Middle frontal gyrus (tissue), 1 donor: ENCODE measurements around the gene CDX1.

Experiments
- DNase-seq: peaks from one replicate; pipeline ENCODE4 v3.0.0-alpha.2; 2015; ENCODE audit warnings: low spot score; ENCODE audit errors: extremely low spot score

CDX1 gene

GRCh38 chr5:150131461-150131860 lies 35.1 kb upstream of the CDX1 start:
- no peak for DNase-seq

- no peak for DNase-seq
Observed at GRCh38 chr5:150131978-150132694, 34.4 kb upstream of the CDX1 start.

DNA sequence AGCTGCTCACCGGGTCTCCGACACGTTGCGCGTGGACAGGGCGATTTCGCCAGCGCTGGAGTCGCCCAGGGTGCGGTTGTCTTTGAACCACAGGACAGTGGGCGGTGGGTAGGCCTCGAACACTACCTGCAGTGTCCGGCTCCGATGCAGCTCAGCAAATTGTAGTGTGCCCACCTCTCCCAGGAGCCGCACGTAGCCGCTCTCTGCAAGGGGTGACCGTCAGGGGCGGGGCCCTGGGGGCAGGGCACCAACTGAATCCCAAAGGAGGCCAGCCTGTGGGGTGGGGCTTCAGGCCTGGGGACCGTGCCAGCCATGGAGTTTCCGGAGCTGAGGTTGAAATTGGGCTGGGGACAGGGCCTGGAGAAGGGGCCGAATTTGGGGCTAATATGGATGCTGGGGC lies 33.8 kb upstream of the CDX1 start:
- no peak for DNase-seq

GRCh38 chr5:150133581-150134197 lies 32.9 kb upstream of the CDX1 start:
- no peak for DNase-seq

DNA sequence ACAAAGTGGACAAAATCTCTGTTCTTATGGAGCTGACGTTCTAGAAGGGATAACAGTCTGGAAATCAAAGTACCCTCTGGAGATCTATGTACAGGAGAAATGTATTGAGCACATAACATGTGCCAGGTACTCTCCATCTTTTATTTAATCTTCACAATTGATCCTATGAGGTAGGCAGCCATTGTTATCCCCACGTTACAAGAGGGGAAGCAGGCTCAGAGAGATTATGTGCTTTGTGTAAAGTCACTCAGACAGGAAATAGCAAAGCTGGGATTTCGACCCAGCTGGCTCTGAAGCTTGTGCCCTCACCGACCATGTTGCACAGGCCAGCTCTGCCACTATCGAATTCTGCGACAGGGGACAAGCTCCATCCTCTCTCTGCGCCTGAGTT lies 32.4 kb upstream of the CDX1 start:
- no peak for DNase-seq

- no peak for DNase-seq
Observed at GRCh38 chr5:150135557-150136304, 30.8 kb upstream of the CDX1 start.

GRCh38 chr5:150136305-150137167 lies 30.0 kb upstream of the CDX1 start:
- DNase-seq, result no peak

DNA sequence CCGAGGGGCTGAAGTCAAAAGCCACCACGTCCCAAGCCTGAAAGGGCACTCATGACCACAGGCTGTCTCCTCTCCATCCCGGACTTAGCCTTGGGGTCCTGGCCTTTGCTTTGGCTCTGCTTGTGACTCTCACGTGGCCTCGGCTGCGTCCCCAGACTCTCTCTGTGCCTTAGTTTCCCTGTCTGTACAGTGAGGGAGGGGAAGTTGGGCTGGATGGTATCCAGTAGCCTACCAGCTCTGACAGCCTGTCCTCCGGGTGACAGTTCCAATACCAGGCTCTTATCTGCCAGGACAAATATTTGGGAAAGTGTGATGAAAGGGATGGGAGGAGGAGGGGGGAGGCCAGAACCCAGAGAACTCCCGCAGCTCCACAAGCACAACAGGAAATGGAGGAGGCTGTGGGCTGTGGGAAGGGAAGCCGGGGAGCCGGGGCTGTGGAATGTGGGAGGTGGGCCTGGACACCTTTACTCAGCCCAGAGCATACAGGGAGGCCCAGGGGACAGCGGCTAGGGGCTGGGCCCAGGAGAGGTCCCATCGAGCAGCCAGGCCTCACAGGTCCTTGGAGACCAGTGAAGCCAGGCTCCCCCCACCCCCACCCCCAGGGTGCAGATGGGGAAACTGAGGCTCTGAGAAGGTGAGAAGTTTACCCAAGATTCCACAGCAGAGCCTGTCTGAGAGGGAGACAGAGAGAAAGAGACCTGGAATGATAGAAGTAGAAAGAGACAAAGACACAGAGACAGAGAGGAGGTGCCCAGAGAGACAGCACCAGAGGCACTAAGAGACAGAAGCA lies 29.2 kb upstream of the CDX1 start:
- no peak for DNase-seq

DNA sequence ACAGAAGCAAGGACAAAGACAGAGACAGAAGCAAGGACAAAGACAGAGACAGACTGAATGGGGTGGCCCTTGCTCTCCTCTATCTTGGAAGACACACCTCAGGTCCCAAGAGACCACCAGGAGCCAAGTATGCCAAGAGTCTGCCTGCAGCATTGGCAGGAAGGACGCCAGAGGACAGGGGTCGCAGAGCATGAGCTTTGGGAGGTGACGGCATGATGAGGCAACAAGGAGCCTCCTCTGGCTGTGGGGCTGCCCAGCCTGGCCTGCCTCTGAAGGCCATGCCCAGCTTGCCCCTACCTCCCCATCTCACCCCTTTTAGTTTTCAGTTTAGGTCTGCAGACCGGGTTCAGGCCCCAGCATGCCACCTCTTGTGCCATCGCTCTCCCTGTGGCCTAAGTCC lies 28.6 kb upstream of the CDX1 start:
- DNase-seq, result no peak

GRCh38 chr5:150138551-150139265 lies 27.9 kb upstream of the CDX1 start:
- DNase-seq, result peak; percentile 9

GRCh38 chr5:150139334-150139733 lies 27.2 kb upstream of the CDX1 start:
- no peak for DNase-seq

DNA sequence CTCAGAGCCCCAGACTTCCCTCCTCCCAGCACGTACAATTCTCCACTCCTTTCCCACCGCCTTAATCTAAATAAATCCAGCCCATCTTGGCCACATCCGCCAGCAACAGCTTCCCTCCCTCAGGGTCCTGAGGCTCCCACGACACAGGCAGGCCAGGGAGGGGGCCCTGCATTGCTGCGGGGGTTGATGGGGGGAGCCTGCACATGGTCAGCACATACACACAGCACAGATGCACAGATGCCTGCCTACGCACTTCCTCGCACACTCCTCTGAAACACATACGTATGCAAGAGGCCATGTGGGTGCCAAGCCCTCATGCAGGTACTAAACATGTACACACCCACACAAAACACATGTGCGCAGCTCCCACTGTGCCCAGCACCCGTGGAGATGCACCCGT lies 25.7 kb upstream of the CDX1 start:
- DNase-seq, result no peak

GRCh38 chr5:150141544-150142184 lies 24.9 kb upstream of the CDX1 start:
- no peak for DNase-seq

DNA sequence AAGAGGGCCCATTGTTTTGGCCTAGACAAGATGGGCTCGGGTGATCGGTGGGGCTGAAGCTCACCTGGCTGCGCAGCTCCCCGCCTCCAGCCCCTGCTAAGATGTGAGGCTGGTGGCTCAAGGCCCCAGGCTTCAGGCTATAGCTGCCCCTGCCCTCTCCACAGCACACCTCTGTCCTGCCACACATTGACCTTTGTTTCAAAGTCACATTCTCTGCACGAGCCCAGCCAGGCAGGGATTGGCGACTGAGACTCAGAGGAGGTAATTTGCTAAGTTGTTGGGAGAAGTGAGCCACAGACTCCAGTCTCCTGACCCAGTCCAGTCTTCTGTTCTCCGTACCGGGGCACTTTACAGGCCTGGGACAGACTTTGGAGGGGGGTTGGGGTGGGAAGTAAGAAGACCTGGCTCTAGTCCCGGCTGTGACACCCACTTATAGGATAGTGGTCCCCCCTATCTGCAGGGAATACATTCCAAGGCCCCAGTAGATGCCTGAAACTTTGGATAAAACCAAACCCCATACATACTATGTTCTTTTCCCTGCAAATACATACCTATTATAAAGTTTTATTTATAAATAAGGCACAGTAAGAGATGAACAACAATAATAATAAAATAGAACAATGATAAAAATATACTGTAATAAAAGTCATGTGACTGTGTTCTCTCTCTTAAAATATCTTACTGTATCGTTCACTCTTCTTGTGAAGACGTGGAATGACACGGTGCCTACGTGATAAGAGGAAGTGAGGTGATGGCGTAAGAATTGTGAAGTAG lies 24.2 kb upstream of the CDX1 start:
- DNase-seq, result no peak

- DNase-seq, result no peak
Observed at GRCh38 chr5:150142959-150143349, 23.6 kb upstream of the CDX1 start.

DNA sequence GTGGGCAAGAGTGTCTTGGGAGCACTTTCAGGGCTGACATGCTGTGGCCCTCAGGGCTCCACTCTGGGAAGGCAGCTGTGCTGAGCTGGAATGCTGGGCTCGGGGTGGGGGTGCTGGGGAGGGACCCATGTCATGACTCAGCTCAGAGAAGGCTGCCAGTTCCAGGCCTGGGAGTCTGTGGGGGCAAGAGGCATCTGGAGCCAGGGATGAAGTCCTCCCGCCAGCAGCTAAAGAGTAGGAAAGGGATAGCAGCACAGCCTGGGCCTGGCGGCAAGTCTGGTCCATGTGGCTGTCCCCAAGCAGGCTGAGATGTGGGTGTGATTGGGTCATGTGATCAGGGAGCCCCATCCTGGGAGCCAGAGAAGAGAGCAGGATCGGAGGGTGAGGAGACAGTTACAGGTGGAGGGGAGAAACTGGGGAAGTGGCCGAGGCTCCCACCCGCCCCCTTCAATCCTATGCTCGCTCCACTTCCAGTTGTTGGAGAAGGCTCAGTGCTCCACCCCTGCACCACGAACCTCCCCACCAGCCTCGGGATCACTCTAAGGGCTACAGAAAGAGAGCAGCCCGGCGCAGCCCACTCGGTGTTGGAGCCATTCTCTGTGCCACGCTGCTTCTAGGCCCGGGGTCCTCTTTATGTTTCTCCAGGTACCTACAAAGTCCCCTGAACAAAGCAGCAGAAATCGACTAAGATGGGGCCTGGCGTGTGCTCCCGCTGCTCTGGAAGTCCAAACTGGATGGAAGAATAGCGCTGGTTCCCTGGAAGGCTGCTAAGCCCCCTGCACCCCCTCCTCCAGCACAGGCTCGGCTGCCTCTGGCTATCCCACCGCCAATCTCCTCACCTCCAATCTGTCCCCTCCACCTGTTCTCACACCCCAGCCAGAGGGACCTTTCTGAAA lies 23.0 kb upstream of the CDX1 start:
- DNase-seq, result no peak

DNA sequence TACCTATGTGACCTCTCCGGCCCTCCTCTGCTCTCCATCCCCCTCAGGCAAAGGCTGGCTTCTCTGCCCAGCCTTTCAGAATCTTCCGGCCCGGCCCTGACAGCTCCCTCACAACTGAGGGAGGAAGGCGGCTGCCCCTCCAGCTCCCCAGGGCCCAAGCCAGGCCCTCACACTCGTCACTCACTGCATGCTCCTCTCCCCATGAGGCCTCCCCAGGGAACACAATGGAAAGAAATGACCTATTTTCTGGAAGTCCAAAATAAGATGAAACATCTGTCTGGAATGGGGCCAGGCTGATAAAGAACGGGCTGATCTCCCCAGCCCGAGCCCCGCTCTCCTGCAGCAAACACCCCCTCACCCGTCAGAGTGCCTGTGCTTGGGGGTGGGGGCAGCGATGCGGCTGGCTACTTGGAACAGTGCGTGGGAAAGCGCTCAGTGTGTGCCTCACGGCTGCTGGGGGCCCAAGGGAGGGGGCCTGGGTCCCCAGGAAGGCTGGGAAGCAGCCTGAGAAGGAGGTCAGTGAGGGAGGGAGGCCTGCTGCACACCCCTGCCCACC lies 22.3 kb upstream of the CDX1 start:
- DNase-seq, result no peak

DNA sequence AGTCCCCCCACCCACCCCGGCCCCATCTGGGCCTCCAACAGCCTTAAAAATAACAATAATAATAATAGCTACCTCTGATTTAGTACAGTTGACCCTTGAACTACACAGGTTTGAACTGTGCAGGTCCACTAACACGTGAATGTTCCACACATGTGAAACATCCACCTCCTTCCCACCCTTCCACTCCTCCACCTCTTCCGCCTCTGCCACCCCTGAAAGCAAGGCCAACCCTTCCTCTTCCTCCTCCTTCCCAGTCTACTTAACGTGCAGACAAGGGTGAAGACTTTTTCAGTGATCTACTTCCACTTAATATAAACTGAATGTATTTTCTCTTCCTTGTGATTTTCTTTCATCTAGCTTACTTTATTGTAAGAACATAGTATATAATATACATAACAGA lies 21.7 kb upstream of the CDX1 start:
- DNase-seq, result no peak
